NT2/D1 (cell line): Measurements from ENCODE around the gene FKBP4.

Experiments used
- SUZ12 ChIP-seq: IDR thresholded peaks from 2 replicates; pipeline ENCODE4 v1.6.1; 2011; ENCODE audit not compliant: insufficient read length, insufficient read depth; ENCODE audit errors: extremely low read depth
- ZNF274 ChIP-seq: IDR thresholded peaks from 2 replicates; pipeline ENCODE4 v1.6.1; 2011; ENCODE audit warnings: mild to moderate bottlenecking, low read depth, low read length

DNA sequence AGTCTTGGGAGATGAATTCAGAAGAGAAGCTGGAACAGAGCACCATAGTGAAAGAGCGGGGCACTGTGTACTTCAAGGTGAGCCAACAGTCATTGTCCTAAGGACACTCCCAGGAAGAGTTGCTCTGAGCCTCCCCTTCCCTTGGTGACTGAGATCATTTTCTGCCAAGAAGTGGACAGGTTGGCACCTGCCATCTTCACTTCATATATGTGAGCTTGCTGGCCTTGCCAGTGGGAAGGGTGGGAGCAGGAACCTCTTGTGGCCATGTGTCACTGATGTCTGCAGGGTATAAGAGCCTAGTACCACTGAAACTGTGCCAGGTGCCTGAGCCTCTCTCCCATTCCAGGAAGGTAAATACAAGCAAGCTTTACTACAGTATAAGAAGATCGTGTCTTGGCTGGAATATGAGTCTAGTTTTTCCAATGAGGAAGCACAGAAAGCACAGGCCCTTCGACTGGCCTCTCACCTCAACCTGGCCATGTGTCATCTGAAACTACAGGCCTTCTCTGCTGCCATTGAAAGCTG lies 5.3 kb downstream of the FKBP4 start:
- no peak for TF ChIP-seq ZNF274
- TF ChIP-seq SUZ12, result no peak
